Adipocyte (in vitro differentiated cells): Measurements from ENCODE around the gene CENPC.
A peak's percentile ranks its signal among the peaks of the same experiment; 100 is the strongest.

Experiments used
- DNase-seq: peaks from one replicate; pipeline ENCODE4 v3.0.0-alpha.2; 2015; ENCODE audit warnings: low read depth
- H3K27me3 ChIP-seq: replicated peaks from 2 replicates; pipeline ENCODE4 v1.7.0; 2013; ENCODE audit warnings: mild to moderate bottlenecking, low read length, moderate library complexity; ENCODE audit not compliant: control insufficient read depth, insufficient read depth
- H3K36me3 ChIP-seq: 2 replicates; pipeline ENCODE4 v1.7.0; 2013; ENCODE audit warnings: low read length, mild to moderate bottlenecking, moderate library complexity; ENCODE audit not compliant: control insufficient read depth, insufficient read depth, severe bottlenecking
- H3K4me1 ChIP-seq: 2 replicates; pipeline ENCODE4 v1.7.0; 2013; ENCODE audit warnings: mild to moderate bottlenecking, low read length, moderate library complexity; ENCODE audit not compliant: control insufficient read depth, insufficient read depth
- H3K4me3 ChIP-seq: 2 replicates; pipeline ENCODE4 v1.7.0; 2013; ENCODE audit warnings: mild to moderate bottlenecking, low read length, moderate library complexity
- H3K9ac ChIP-seq: 2 replicates; pipeline ENCODE4 v1.7.0; 2013; ENCODE audit warnings: mild to moderate bottlenecking, low read length, moderate library complexity
- H3K9me3 ChIP-seq: 2 replicates; pipeline ENCODE4 v1.7.0; 2013; ENCODE audit warnings: mild to moderate bottlenecking, low read length, moderate library complexity; ENCODE audit not compliant: control insufficient read depth

CENPC gene, protein sequence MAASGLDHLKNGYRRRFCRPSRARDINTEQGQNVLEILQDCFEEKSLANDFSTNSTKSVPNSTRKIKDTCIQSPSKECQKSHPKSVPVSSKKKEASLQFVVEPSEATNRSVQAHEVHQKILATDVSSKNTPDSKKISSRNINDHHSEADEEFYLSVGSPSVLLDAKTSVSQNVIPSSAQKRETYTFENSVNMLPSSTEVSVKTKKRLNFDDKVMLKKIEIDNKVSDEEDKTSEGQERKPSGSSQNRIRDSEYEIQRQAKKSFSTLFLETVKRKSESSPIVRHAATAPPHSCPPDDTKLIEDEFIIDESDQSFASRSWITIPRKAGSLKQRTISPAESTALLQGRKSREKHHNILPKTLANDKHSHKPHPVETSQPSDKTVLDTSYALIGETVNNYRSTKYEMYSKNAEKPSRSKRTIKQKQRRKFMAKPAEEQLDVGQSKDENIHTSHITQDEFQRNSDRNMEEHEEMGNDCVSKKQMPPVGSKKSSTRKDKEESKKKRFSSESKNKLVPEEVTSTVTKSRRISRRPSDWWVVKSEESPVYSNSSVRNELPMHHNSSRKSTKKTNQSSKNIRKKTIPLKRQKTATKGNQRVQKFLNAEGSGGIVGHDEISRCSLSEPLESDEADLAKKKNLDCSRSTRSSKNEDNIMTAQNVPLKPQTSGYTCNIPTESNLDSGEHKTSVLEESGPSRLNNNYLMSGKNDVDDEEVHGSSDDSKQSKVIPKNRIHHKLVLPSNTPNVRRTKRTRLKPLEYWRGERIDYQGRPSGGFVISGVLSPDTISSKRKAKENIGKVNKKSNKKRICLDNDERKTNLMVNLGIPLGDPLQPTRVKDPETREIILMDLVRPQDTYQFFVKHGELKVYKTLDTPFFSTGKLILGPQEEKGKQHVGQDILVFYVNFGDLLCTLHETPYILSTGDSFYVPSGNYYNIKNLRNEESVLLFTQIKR

DNA sequence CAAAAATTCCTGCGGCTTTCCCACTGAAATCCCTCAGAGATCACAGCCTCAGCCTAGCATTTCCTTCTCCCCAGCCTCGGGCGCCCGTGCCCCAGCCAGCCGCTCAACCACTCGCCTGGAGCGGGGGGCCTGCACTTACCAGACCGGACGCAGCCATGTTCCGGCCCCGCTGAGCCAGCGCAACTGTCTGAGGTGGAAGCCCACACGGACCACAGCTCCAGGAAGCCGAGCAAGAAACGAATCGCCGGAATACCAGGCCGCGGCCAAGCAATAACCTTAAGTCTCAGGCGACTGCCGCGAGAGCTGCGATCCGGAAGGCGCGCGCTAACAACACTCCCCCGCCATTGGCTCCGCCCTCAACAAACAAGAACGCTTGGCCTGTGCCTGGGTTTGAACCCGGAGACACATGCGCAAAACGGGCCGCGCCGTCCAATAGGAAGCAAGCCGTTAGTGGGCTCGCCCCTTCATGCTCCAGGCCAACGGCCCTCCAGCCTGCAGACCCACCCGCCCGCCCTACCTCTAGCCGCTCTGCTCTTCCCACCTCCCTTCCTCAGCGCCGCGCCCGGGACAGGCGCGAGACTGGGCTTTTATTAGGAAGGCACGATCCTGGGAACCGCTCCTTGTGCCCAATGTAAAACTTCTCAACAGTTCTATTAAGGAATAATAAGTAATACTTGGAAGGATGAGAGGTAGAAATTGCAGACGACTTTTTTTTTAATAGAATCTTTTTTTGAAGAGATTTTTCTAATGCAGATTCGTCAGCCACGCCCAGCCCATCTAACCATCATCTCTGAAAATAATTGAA, at the start of gene CENPC:
Gene CENPC (minus strand): TSS at position 305 of the 805 bp plus-strand sequence. CDS start 148 bp downstream, at position 157.
- H3K9ac ChIP-seq = peak within 1 kb of the TSS; percentile 92
- DNase-seq = peak; percentile 98
- no peaks in the 10 kb centered on the region for H3K27me3 ChIP-seq
- H3K36me3 ChIP-seq = peaks cover 20% of the 10 kb centered on the region
- H3K4me1 ChIP-seq = peaks cover 17% of the 10 kb centered on the region
- no peaks in the 10 kb centered on the region for H3K9me3 ChIP-seq
- peak within 1 kb of the TSS; percentile 95 for H3K4me3 ChIP-seq

DNA sequence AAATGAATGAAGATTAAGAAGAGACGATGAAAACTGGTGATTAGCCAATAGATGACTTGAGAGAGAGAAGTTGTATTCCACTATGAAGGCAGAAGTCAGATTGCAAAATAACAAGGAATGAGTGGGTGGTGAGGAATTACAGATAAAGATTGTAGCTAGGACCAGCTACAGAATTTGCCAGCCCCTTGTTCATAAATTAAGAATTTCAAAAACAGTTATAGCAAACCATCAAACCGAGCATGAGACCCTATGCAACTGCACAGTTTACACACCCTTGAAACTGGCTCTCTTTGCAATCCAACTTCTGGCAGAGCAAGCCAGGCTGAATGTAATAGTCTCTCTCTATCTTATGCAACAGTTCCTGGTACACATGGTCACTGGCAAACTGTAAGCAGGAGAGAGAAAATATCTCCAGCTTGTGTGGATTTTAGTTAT, 48.5 kb upstream of the CENPC start:
- no peaks in the 10 kb centered on the region for H3K36me3 ChIP-seq
- H3K4me1 ChIP-seq = peaks cover 15% of the 10 kb centered on the region
- H3K4me3 ChIP-seq = peak overlapping the region; percentile 63
- H3K27me3 ChIP-seq = no peaks in the 10 kb centered on the region
- DNase-seq = peak; percentile 69
- peak overlapping the region; percentile 6 for H3K9ac ChIP-seq
- H3K9me3 ChIP-seq = peaks cover under 1% of the 10 kb centered on the region

DNA sequence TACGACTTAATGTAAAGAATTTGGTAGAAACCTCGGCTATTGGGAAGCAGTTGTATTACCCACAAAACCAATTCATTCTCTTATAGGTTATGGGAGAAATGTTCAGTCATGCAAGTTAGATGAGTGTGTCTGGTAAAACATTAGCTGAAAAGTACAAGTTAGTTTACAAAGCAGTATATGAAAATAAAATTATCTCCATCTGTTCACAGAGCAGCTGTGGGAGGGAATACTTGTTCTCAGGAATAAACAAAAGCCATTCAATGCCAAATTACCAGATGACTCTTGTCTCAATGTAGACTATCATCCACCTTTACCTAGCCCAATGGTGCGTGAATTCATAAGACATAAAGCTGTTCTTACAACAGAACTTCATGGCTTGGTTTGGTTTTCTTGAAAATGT, 41.9 kb upstream of the CENPC start:
- Histone ChIP-seq H3K27me3 (no peaks in the 10 kb centered on the region), H3K36me3 (no peaks in the 10 kb centered on the region), H3K9ac (no peak overlapping the region), H3K4me1 (no peaks in the 10 kb centered on the region), H3K4me3 (no peak overlapping the region), H3K9me3 (no peaks in the 10 kb centered on the region)
- no peak for DNase-seq

DNA sequence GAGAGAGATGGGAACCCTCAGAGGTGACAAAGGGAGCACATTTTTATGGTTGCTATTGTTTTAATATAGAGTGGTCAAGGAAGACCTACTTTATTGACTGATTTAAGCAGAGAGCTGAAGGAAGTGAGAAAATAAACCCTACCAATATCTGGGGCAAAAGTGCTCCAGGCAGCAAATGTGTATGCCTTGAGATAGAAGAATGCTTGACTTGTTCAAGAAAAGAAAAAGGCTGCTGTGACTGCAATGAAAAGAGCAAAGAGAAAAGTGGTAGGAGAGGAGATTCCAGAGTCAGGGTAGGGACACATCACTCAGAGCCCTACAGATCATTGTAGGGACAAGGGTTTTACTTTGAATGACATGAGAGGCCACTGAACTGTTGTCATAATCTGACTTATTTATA, 39.2 kb upstream of the CENPC start:
- Histone ChIP-seq H3K36me3 (no peaks in the 10 kb centered on the region), H3K9me3 (no peaks in the 10 kb centered on the region), H3K4me3 (no peak overlapping the region), H3K27me3 (no peaks in the 10 kb centered on the region), H3K4me1 (no peaks in the 10 kb centered on the region), H3K9ac (no peak overlapping the region)
- no peak for DNase-seq

DNA sequence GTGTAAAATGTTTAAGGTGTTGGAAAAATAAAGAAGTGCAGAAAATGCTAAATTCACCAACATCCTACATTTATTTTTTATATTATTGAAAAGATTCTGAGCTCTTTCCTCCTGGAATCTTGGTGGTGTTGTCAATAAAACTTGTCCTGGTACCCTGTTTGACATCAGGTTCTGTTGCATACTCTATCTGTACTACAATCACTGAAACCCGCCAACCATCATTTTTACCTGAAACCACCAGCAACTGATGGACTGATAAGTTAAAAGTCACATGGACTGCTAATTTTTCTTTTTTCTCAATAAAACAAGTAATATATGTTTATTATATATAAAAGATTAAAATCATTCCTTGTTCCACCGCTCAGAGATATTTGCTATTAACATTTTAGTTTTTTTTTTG, 36.6 kb upstream of the CENPC start:
- Histone ChIP-seq H3K36me3 (no peaks in the 10 kb centered on the region), H3K4me3 (no peak overlapping the region), H3K9me3 (no peaks in the 10 kb centered on the region), H3K4me1 (no peaks in the 10 kb centered on the region), H3K9ac (no peak overlapping the region), H3K27me3 (no peaks in the 10 kb centered on the region)
- DNase-seq = no peak

DNA sequence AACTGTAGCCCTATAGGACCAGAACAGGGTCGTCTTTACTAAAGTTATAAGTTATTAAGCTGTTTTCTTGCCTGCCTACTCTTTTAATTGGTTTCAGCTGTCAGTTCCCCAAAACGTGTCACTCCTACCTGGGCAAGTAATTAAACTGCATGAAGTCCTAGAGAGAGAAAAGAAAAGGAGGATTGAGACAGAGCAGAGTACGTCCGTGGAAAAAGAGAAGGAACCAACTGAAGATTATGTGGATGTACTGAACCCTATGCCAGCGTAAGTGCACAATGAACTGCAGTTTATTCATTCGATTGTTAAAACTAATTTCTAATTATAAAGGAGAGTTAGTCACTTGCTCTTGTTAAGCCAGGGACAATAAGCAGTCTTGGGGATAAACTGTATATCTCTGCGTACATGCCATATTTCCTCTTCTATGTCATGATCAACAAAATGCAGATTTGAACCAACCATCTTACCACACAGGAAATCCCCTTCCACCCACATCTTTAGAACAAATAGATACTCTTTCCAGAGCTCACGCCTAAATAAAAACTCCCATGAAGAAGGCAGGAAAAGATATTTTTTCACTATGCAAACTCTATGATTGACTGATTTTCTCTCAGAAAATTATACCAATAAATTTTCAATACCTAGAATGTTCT, 36.0 kb upstream of the CENPC start:
- no peak for DNase-seq
- Histone ChIP-seq H3K9me3 (no peaks in the 10 kb centered on the region), H3K4me3 (no peak overlapping the region), H3K36me3 (no peaks in the 10 kb centered on the region), H3K9ac (no peak overlapping the region), H3K27me3 (no peaks in the 10 kb centered on the region), H3K4me1 (no peaks in the 10 kb centered on the region)

DNA sequence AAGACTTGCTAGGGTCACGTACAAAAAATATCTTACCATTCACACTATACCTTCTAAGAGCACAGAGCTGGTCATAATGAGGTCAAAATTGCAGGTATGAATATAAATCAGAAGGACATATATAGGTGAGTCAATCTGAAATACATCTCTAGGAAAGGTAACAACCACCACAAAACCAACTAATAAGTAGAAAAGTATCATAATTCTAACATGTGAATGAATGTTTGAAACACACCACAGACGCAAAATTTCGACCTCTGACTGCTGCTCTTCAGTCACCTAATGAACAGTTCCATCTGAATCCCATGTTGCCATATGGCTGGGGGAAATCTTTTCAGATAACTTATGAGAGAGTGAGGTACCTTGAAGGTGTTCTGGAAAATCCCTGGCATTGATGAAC, 35.3 kb upstream of the CENPC start:
- Histone ChIP-seq H3K36me3 (no peaks in the 10 kb centered on the region), H3K9ac (no peak overlapping the region), H3K9me3 (no peaks in the 10 kb centered on the region), H3K4me3 (no peak overlapping the region), H3K27me3 (no peaks in the 10 kb centered on the region), H3K4me1 (no peaks in the 10 kb centered on the region)
- no peak for DNase-seq

DNA sequence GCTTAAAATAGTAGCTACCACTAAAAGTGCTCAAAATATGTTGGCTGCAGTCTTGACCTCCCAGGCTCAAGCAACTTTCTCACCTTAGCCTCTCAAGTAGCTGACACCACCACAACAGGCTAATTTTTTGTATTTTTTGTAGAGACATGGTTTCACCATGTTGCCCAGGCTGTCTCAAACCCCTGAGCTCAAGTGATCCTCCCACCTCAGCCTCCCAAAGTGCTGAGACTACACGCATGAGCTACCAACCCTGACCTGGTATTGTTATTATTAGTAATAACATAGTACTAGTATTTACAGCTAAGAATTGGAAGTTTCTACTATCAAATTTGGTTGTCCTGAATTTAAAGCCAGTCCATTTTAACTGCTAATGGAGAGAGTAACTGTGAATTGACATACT, 31.2 kb upstream of the CENPC start:
- Histone ChIP-seq H3K9ac (no peak overlapping the region), H3K4me3 (no peak overlapping the region), H3K27me3 (no peaks in the 10 kb centered on the region), H3K9me3 (no peaks in the 10 kb centered on the region), H3K36me3 (no peaks in the 10 kb centered on the region), H3K4me1 (no peaks in the 10 kb centered on the region)
- no peak for DNase-seq

DNA sequence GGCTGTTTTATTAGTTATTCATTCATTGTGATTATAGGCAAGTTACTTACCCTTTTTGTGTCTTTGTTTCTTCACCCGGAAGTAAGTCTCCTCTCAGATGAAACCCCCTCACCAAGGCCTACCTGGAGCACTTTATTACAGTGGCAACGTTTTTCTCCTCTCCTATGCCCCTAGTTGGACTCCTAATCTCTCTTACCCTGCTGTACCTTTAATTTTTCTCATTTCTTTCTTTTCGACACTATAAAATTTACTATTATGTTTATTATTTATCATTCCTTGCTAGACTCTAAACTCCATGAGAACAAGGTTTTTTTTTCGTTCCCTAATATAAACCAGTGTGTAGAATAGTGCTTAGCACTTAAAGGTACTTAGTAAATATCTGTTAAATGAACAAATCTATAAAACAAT, 30.8 kb upstream of the CENPC start:
- H3K9me3 ChIP-seq = no peaks in the 10 kb centered on the region
- H3K4me1 ChIP-seq = no peaks in the 10 kb centered on the region
- no peak for DNase-seq
- no peaks in the 10 kb centered on the region for H3K36me3 ChIP-seq
- H3K9ac ChIP-seq = no peak overlapping the region
- H3K27me3 ChIP-seq = no peaks in the 10 kb centered on the region
- no peak overlapping the region for H3K4me3 ChIP-seq

DNA sequence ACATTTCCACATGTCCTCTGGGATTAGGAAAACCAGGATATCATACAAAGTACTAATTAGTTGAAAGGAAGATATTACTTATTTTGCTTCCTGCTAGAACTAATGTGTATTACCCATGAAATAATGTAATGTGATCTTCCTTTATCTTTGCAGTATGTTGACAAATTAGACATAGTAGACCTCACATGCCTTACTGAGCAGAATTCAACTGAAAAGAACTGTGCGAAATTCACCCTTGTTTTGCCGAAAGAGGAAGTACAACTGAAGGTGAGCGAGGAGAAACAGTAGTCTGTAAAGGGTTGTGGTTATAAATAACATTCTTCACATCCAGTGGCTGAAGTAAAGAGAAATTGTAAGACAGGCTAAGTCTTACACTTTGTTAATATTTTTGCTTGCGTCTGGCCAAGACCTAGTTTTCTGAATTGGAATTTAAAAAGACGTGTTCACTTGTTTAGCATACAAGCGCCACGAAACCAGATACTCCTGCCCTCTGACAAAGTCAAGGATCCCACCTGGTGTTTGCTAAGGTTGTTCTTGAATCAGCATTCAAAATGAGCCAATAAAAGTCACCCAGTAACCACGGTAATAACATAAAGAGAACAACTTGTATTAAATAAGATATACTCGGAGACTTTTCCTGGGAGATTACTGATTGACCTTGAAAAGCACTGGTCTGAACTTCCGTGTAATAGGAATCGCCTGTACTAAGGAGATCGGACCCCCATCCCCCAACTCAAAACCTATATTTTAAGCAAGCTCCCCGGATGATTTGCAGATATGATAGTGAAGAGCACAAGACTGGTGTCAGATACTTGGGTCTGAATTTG, 30.1 kb upstream of the CENPC start:
- Histone ChIP-seq H3K36me3 (no peaks in the 10 kb centered on the region), H3K9me3 (no peaks in the 10 kb centered on the region), H3K4me3 (no peak overlapping the region), H3K9ac (no peak overlapping the region), H3K27me3 (no peaks in the 10 kb centered on the region), H3K4me1 (no peaks in the 10 kb centered on the region)
- DNase-seq = no peak
